Measurements from ENCODE around the gene DLGAP4. TPM values are rescaled to one million over a fixed set of nuclear protein-coding genes. Genes with fewer than 3 reads are reported as not detected.

Gene DLGAP4
- total RNA-seq, 1 experiment from 2014 or later = 40.3 TPM

- Histone ChIP-seq H3K4me1 (ENCODE audit: control insufficient read depth in 1 of 2, insufficient read depth in 2 of 2, low read length in 2 of 2) (no peaks in the 10 kb centered on the region), H3K4me2 (ENCODE audit: low read length) (no peak overlapping the region), H2AFZ (ENCODE audit: low read depth, low read length, poor library complexity, severe bottlenecking) (no peak overlapping the region), H3K4me3 (replicated peaks in 1 of 2; ENCODE audit: low read depth in 1 of 2, low read length in 2 of 2) (no peak overlapping the region), H3K9ac (ENCODE audit: low read length) (no peak overlapping the region), H3K27me3 (ENCODE audit: insufficient read depth, low read length) (no peaks in the 10 kb centered on the region), H4K20me1 (ENCODE audit: insufficient read depth) (no peaks in the 10 kb centered on the region), H3K9me2 (ENCODE audit: insufficient read depth) (no peaks in the 10 kb centered on the region), H3K79me2 (ENCODE audit: insufficient read depth, low read length) (no peaks in the 10 kb centered on the region), H3K9me3 (ENCODE audit: control insufficient read depth in 1 of 2, insufficient read depth in 1 of 2, low read depth in 1 of 2, low read length in 2 of 2) (no peaks in the 10 kb centered on the region), H3K36me3 (ENCODE audit: control insufficient read depth in 1 of 2, insufficient read depth in 2 of 2, low read length in 2 of 2) (no peaks in the 10 kb centered on the region), H3K27ac (ENCODE audit: low read depth, low read length) (no peak overlapping the region)
- ChIA-PET RAD21 (ENCODE audit: low non-redundant PET in 1 of 2, low total read pairs in 2 of 2, uncharacterized antibody in 2 of 2, unreplicated experiment in 2 of 2) (no interaction called here), CTCF (no interaction called here), POLR2A (no interaction called here)
- TF ChIP-seq FOSL1 (IDR thresholded peaks at IDR 0.05; ENCODE audit: low read depth) = no peak
- no peak for TF ChIP-seq EZH2 (IDR thresholded peaks at IDR 0.05)
- TF ChIP-seq POLR2A (IDR thresholded peaks at IDR 0.05; ENCODE audit: borderline replicate concordance, extremely low read depth, insufficient read depth, insufficient read length) = no peak
- TF ChIP-seq ATF3 (IDR thresholded peaks at IDR 0.05) = no peak
- TF ChIP-seq REST (IDR thresholded peaks at IDR 0.05; ENCODE audit: low read depth) = no peak
- TF ChIP-seq RAD21 (IDR thresholded peaks at IDR 0.05; ENCODE audit: low read depth) = no peak
- TF ChIP-seq SIN3A (IDR thresholded peaks at IDR 0.05; ENCODE audit: low read depth) = no peak
- no peak for TF ChIP-seq CBX3 (IDR thresholded peaks at IDR 0.05; ENCODE audit: low read depth)
- no peak for TF ChIP-seq EGR1 (IDR thresholded peaks at IDR 0.05; ENCODE audit: low read depth)
- TF ChIP-seq JUND (IDR thresholded peaks at IDR 0.05) = no peak
- TF ChIP-seq ZFX (IDR thresholded peaks at IDR 0.05) = no peak
- TF ChIP-seq SRF (IDR thresholded peaks at IDR 0.05; ENCODE audit: low read depth) = no peak
- TF ChIP-seq TCF7L2 (IDR thresholded peaks at IDR 0.05; ENCODE audit: borderline replicate concordance, extremely low read depth, insufficient read depth, insufficient read length) = no peak
- no peak for TF ChIP-seq EZH2phosphoT487 (IDR thresholded peaks at IDR 0.05; ENCODE audit: borderline replicate concordance)
- no peak for TF ChIP-seq ZNF274 (IDR thresholded peaks at IDR 0.05; ENCODE audit: low read depth, low read length)
- no peak for TF ChIP-seq CTCF (IDR thresholded peaks at IDR 0.05 in 2 of 3, conservative IDR thresholded peaks at IDR 0.05 in 1 of 3; ENCODE audit: borderline replicate concordance in 1 of 3, insufficient read depth in 1 of 3, low read depth in 2 of 3, low read length in 2 of 3)
- intact Hi-C loops (cut with micrococcal nuclease) = loop anchor here (5.0 kb wide), 1 partner anchor 39 kb away; no protein-coding TSS in a partner anchor
- ATAC-seq (no peak), DNase-seq (ENCODE audit: low read depth, low spot score) (no peak)
- no TSS peak for BruUV-seq (replicated peaks)
Measured at GRCh38 chr20:36343641-36344040, 37.5 kb downstream of the DLGAP4 start.
